ENCODE measurements around the gene APOBEC3B. TPM values are rescaled to one million over a fixed set of nuclear protein-coding genes. Genes with fewer than 3 reads are reported as not detected.

The APOBEC3B gene
- polyA plus RNA-seq, 1 of the 3 experiments (the other 2 are of a cell fraction), result not detected

GRCh38 chr22:38943201-38943600 lies 38.9 kb upstream of the APOBEC3B start:
- no peaks in the 10 kb centered on the region for H3K9me2 ChIP-seq
- H3K9ac ChIP-seq, result no peak overlapping the region
- no peaks in the 10 kb centered on the region for H4K20me1 ChIP-seq (ENCODE audit: insufficient read depth)
- no peak overlapping the region for H3K4me2 ChIP-seq
- TF ChIP-seq RXRA (IDR thresholded peaks at IDR 0.05; ENCODE audit: borderline replicate concordance, low read depth), result no peak
- no peak for TF ChIP-seq NRF1 (IDR thresholded peaks at IDR 0.05; ENCODE audit: low read depth, low read length)
- TF ChIP-seq REST (IDR thresholded peaks at IDR 0.05; ENCODE audit: low read depth, low read length), result no peak
- TF ChIP-seq EP300 (IDR thresholded peaks at IDR 0.05; ENCODE audit: borderline replicate concordance in 1 of 2, low read depth in 1 of 2, low read length in 1 of 2), result no peak
- no peak for TF ChIP-seq USF2 (IDR thresholded peaks at IDR 0.05; ENCODE audit: borderline replicate concordance, low read depth, low read length)
- no peak for TF ChIP-seq CHD2 (IDR thresholded peaks at IDR 0.05; ENCODE audit: low read length, partially characterized antibody)
- no peak for TF ChIP-seq SMC3 (IDR thresholded peaks at IDR 0.05; ENCODE audit: low read depth, low read length)
- no peak for TF ChIP-seq EZH2phosphoT487 (IDR thresholded peaks at IDR 0.05; ENCODE audit: borderline replicate concordance, low read depth)
- no peak for TF ChIP-seq ELF1 (IDR thresholded peaks at IDR 0.05)
- no peak for TF ChIP-seq NFIC (IDR thresholded peaks at IDR 0.05; ENCODE audit: borderline replicate concordance)
- no peak for TF ChIP-seq FOXM1 (IDR thresholded peaks at IDR 0.05; ENCODE audit: low read depth)
- TF ChIP-seq GATA2 (CRISPR knock-in tag; IDR thresholded peaks at IDR 0.05), result no peak
- no peak for TF ChIP-seq FOSL2 (IDR thresholded peaks at IDR 0.05; ENCODE audit: borderline replicate concordance, low read depth)
- TF ChIP-seq CTCF (IDR thresholded peaks at IDR 0.05), result no peak
- H3K27me3 ChIP-seq (ENCODE audit: insufficient read depth), result no peaks in the 10 kb centered on the region; the same call in 1 of the 2 replicates
- H3K4me1 ChIP-seq (ENCODE audit: control insufficient read depth in 1 of 2, insufficient read depth in 2 of 2, low read depth in 1 of 2, low read length in 1 of 2), result no peaks in the 10 kb centered on the region
- DNase-seq, result no peak
- ChIA-PET CTCF (interaction anchor here (1.0 kb wide), 1 partner anchor 16 kb away, joined by 3 read pairs; no protein-coding TSS in a partner anchor), POLR2A (no interaction called here)
- H3F3A ChIP-seq (replicated peaks; ENCODE audit: insufficient read depth), result no peaks in the 10 kb centered on the region
- H3K36me3 ChIP-seq (replicated peaks in 1 of 2; ENCODE audit: control insufficient read depth in 1 of 2, insufficient read depth in 2 of 2, low read length in 1 of 2), result no peaks in the 10 kb centered on the region
- H3K27ac ChIP-seq (ENCODE audit: low read depth in 2 of 2, low read length in 1 of 2), result no peak overlapping the region
- H2AFZ ChIP-seq (ENCODE audit: low read depth), result no peak overlapping the region
- no peak overlapping the region for H3K4me3 ChIP-seq (ENCODE audit: low read depth in 2 of 2, low read length in 1 of 2)
- WGBS (ENCODE audit: low lambda C conversion rate), result 31% methylated on average over 9 of the region's 9 CpGs
- no peaks in the 10 kb centered on the region for H3K9me3 ChIP-seq
- H3K79me2 ChIP-seq (ENCODE audit: insufficient read depth), result no peaks in the 10 kb centered on the region
